ENCODE results near the gene KCTD7.

DNA sequence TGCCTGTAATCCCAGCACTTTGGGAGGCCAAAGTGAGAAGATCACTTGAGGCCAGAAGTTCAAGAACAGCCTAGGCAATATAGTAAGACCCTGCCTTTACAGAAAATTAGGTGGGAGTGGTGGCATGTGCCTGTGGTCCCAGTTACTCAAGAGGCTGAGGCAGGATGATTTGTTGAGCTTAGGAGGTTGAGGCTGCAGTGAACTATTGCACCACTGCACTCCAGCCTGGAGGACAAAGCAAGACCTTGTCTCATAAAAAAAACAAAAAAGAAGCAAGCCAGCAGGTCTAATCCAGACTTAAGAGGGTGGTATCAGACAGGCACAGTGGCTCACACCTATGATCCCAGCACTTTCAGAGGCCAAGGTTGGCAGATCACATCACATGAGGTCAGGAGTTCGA lies 24.5 kb upstream of the KCTD7 start:
- TF ChIP-seq FOXP2 (optimal IDR thresholded peaks at IDR 0.05; ENCODE audit: control extremely low read depth, extremely low read length, insufficient read depth) (no peak), EZH2 (IDR thresholded peaks at IDR 0.05) (no peak), POLR2AphosphoS5 (IDR thresholded peaks at IDR 0.05; ENCODE audit: borderline replicate concordance, low read depth, low read length) (no peak)

Data from SK-N-MC (cell line).